ENCODE data around the gene LTN1.

Gene LTN1

DNA sequence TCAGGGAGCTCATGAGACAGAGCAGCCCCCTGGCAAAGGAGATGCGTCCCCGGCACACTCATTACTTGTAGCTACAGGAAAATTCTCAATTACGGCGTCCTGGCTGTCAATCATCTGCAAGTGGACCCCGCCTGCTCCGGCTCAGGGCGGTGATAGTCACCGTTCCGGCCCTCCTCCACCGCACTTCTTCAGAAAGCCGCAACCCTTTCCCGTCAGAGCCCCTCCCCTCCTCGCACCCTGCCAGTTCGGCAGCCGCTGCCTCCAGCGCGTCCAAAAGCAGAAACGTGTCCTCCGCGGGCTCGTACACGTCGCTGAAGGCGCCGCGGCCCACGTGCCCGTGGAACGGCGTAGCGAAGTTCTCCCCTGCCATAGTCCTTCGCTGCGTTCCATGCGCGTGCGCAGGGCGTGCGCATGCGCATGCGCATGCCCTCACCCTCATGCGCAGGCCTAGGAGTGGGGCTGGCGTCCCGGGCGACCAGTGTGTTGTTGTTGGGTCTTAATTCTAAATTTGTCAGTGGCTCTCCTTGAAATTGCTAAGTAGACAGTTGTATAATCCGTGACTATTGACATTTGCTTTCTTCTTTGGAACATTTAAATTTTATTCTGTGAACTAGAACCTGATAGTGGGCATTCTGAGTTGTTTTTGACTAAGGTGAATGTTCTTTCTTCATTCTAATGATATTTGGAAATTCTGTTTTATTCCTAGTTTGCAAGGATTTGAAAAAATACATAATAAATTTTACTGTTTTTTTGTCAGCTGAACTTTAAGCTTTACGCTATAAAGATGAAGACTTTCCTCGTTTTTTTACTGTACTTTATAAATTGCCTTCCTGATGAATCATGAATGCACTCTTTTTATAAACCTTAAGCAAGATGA lies 107.5 kb downstream of the LTN1 start:
- peaks cover 16% of the 10 kb centered on the region for H3K36me3 ChIP-seq (ENCODE audit: control insufficient read depth, low read length)

DNA sequence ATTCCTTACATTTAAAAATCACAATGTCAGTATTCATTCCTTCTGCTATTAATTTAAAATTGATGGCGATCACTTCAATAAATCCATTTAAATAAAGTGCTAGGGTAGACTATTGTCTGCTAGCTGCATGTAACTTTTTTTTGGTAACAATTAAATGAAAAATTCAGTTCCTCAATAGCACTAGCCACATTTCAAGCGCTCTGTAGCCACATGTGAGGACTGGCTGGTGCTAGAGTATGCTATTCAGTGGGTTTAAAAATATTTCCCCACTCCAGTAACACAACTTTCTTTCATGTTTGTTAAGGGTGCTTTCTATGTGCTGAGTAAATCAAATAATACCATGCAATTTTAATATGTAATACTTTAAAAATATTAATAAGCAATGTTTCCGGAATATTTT lies 108.2 kb downstream of the LTN1 start:
- Histone ChIP-seq H4K20me1 (ENCODE audit: control insufficient read depth, insufficient read depth, low read depth, low read length) (no peaks in the 10 kb centered on the region), H3K9me3 (ENCODE audit: control insufficient read depth, insufficient read depth, low read length) (no peaks in the 10 kb centered on the region), H3K27me3 (ENCODE audit: control insufficient read depth, low read length) (0 out of 2 replicates have a peak, but pooled peaks cover 2% of the 10 kb centered on the region), H3K9me2 (replicated peaks; ENCODE audit: control insufficient read depth, low read length) (no peaks in the 10 kb centered on the region), H3F3A (ENCODE audit: control insufficient read depth, insufficient read depth) (peaks cover 6% of the 10 kb centered on the region; the same call in 1 of the 2 replicates), H3K4me3 (ENCODE audit: low read length) (peak overlapping the region; percentile 85), H3K36me3 (ENCODE audit: control insufficient read depth, low read length) (peaks cover 16% of the 10 kb centered on the region), H3K4me2 (ENCODE audit: low read length) (peak overlapping the region; percentile 69), H3K27ac (ENCODE audit: low read depth, low read length) (peak overlapping the region; percentile 76), H3K4me1 (ENCODE audit: control insufficient read depth, low read length) (peaks cover 18% of the 10 kb centered on the region), H3K79me2 (ENCODE audit: control insufficient read depth, low read length) (peaks cover 11% of the 10 kb centered on the region)
- TF ChIP-seq, protein P1, sequence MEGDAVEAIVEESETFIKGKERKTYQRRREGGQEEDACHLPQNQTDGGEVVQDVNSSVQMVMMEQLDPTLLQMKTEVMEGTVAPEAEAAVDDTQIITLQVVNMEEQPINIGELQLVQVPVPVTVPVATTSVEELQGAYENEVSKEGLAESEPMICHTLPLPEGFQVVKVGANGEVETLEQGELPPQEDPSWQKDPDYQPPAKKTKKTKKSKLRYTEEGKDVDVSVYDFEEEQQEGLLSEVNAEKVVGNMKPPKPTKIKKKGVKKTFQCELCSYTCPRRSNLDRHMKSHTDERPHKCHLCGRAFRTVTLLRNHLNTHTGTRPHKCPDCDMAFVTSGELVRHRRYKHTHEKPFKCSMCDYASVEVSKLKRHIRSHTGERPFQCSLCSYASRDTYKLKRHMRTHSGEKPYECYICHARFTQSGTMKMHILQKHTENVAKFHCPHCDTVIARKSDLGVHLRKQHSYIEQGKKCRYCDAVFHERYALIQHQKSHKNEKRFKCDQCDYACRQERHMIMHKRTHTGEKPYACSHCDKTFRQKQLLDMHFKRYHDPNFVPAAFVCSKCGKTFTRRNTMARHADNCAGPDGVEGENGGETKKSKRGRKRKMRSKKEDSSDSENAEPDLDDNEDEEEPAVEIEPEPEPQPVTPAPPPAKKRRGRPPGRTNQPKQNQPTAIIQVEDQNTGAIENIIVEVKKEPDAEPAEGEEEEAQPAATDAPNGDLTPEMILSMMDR (IDR thresholded peaks at IDR 0.05; ENCODE audit: low read depth, low read length, poor library complexity, severe bottlenecking): no peak
- TF ChIP-seq EZH2phosphoT487 (IDR thresholded peaks at IDR 0.05; ENCODE audit: borderline replicate concordance, low read length): no peak

More for the DNA sequence above, 107.5 kb downstream of the LTN1 start:
- Histone ChIP-seq H3K9me3 (ENCODE audit: control insufficient read depth, insufficient read depth, low read length) (no peaks in the 10 kb centered on the region), H3K27ac (ENCODE audit: low read depth, low read length) (peak overlapping the region; percentile 76), H4K20me1 (ENCODE audit: control insufficient read depth, insufficient read depth, low read depth, low read length) (no peaks in the 10 kb centered on the region), H3K79me2 (ENCODE audit: control insufficient read depth, low read length) (peaks cover 11% of the 10 kb centered on the region), H3K9me2 (replicated peaks; ENCODE audit: control insufficient read depth, low read length) (no peaks in the 10 kb centered on the region), H3K4me2 (ENCODE audit: low read length) (peak overlapping the region; percentile 69), H3F3A (ENCODE audit: control insufficient read depth, insufficient read depth) (peaks cover 6% of the 10 kb centered on the region; the same call in 1 of the 2 replicates), H3K4me3 (ENCODE audit: low read length) (peak overlapping the region; percentile 85), H3K4me1 (ENCODE audit: control insufficient read depth, low read length) (peaks cover 18% of the 10 kb centered on the region), H3K27me3 (ENCODE audit: control insufficient read depth, low read length) (peaks cover 5% of the 10 kb centered on the region; the same call in 1 of the 2 replicates)
- TF ChIP-seq, protein P1 (IDR thresholded peaks at IDR 0.05; ENCODE audit: low read depth, low read length, poor library complexity, severe bottlenecking): no peak
- no peak for TF ChIP-seq EZH2phosphoT487 (IDR thresholded peaks at IDR 0.05; ENCODE audit: borderline replicate concordance, low read length)

DNA sequence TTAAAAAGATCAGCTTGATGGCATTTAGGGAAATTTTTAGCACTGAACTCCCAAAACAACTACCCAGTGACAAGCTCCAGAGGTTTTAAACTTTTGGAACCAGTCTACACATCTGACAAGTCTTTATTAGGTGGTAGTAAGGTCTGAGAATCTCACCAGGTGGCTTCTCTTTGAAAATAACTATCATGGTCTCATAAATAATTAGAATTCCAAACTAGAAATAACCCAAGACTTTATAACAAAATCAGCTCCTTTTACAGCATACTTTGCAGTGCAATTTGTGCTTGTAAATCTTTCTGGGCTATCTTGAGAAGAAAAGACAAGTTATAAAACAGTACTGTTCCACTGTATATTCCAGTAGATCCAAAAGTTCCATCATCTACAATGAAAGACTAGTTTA lies 108.7 kb downstream of the LTN1 start:
- TF ChIP-seq, protein P1 (IDR thresholded peaks at IDR 0.05; ENCODE audit: low read depth, low read length, poor library complexity, severe bottlenecking): no peak
- no peak for TF ChIP-seq EZH2phosphoT487 (IDR thresholded peaks at IDR 0.05; ENCODE audit: borderline replicate concordance, low read length)
- Histone ChIP-seq H3K9me2 (replicated peaks; ENCODE audit: control insufficient read depth, low read length) (no peaks in the 10 kb centered on the region), H3K27me3 (ENCODE audit: control insufficient read depth, low read length) (0 out of 2 replicates have a peak, but pooled peaks cover 2% of the 10 kb centered on the region), H3K4me1 (ENCODE audit: control insufficient read depth, low read length) (peaks cover 18% of the 10 kb centered on the region), H3K4me3 (ENCODE audit: low read length) (peak overlapping the region; percentile 85), H3F3A (ENCODE audit: control insufficient read depth, insufficient read depth) (peaks cover 6% of the 10 kb centered on the region; the same call in 1 of the 2 replicates), H3K36me3 (ENCODE audit: control insufficient read depth, low read length) (peaks cover 16% of the 10 kb centered on the region), H3K27ac (ENCODE audit: low read depth, low read length) (no peak overlapping the region; the same call in 1 of the 2 replicates), H3K9me3 (ENCODE audit: control insufficient read depth, insufficient read depth, low read length) (no peaks in the 10 kb centered on the region), H3K79me2 (ENCODE audit: control insufficient read depth, low read length) (peaks cover 11% of the 10 kb centered on the region), H3K4me2 (ENCODE audit: low read length) (peak overlapping the region; percentile 69), H4K20me1 (ENCODE audit: control insufficient read depth, insufficient read depth, low read depth, low read length) (no peaks in the 10 kb centered on the region)
